GM19324 (cell line): ENCODE results near the gene GRIN3A.
A peak's percentile ranks its signal among the peaks of the same experiment; 100 is the strongest.
"Not testable (repeated sequence)": the region's sequence is repeated elsewhere in the genome, so short reads cannot be mapped to it uniquely, and the experiment has no call there.

Experiments
- ATAC-seq: cut with Tn5 transposase; IDR thresholded peaks from one replicate; pipeline ENCODE4 v1.9.1; 2021; ENCODE audit warnings: mild to moderate bottlenecking, moderate library complexity; ENCODE audit not compliant: unreplicated experiment, low FRiP score

Gene GRIN3A

DNA sequence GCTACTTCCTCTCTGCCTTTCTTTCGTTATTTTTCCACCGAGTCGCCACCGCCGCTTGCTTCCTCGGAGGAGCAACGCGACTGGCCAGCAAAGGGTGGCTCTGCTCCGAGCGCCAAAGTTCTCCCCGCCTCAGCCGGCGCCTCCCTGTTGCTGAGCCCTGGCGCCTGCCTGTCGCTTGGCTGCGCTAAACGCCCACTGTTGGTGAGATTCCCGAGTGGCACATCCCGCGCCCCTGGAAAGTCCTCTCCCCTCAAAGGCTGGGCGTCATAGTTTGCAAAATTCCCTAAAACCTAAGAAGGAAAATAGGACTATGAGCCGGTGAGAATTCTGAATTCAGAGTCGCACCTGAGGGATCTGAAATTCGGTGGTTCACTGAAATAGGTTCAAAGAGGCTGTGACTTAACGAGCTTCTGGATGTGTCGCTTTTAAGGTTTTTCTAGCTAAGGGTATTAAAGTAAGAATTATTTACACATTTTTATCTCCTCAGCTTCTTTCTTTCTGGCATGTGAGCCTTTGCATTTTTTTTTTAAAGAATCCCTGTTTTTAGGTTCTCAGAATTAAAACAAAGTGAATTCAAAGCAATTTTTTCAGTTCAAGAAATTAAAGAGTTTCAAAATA is at the start of gene GRIN3A:
TSS of gene GRIN3A (minus strand) at position 82 of the 618 bp plus-strand sequence. CDS start 668 bp downstream, outside the sequence.
- ATAC-seq, result no peak

DNA sequence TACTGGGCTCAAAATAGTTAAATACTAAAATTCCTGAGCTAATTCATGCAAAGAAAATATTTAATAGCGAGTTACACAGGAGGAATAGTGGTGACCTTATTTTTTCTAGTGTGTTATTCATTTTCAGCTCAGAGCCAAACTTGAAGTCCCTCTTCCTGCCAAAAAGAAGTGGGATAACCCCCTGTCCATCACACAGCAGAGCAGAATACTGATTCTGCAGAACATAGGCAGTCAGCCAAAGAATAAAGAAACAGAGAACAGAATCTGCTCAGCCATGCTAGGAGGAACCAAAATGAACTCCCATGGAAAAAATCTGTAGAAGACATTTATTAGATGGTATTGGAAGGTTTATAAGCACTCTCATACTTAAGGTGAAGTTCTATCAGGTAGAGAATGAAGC is 49.4 kb upstream of the GRIN3A start:
- ATAC-seq, result no peak

DNA sequence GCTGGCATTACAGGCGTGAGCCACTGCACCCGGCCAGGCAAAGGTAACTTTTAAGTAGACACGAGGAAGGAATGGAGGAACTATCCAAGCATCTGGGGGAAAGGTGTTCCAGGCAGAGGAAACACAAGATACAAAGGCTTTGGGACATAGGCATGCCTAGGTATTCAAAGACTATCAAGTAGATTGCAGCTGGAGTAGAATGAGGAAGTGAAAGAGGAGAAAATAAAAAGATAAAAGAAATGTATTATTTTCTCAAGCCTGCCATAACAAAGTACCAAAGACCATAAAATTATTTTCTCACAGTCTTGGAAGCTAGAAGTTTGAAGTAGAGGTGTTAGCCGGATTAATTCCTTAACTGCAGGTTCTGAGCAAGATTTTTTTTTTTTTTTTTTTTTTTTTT is 39.9 kb upstream of the GRIN3A start:
- no peak for ATAC-seq

DNA sequence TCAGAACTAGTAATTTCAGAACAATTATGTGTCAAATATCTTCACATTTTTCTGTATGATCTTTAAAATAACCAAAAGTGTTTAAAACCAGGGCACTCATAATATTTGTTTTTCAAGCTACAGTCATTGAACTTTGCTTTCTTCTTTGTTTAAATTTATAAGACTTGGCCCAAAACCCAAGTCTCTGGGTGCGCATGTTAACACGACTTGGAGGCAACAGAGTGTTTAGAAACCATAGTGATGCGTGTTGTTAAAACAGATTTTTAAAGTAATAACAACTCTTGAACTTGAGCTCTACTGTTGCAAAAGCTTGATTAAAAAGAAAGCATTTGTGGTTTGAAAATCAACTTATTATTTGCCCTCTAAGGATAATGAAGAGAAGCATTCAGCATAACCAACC is 26.0 kb upstream of the GRIN3A start:
- ATAC-seq, result no peak

DNA sequence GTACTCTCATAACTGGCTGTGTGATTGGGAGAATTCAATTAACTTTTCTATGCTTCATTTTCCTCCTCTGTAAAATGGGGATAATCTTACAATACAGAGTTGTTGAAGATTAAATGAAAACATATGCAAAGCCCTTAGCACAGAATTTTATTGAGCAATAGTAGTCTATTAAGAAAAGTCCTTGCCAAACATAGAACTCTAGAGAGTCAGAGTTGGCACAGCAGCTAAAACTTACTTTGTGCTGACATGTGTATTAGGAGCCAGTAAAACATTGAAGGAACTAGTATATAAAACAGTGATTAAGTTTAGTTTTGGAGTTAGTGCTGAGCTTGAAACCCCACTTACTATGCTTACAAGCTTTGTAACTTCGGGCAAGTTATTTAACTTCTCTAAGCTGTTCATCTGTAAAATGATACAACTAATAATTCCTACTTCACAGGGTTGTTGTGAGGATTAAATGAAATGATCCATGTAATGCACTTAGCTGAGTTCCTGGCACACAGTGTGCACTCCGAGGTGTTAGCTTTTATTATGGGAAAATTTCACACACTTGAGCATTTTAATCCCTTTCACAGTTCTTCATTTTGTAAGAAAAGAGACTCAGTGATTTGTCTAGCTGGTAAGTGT is 20.0 kb upstream of the GRIN3A start:
- no peak for ATAC-seq

DNA sequence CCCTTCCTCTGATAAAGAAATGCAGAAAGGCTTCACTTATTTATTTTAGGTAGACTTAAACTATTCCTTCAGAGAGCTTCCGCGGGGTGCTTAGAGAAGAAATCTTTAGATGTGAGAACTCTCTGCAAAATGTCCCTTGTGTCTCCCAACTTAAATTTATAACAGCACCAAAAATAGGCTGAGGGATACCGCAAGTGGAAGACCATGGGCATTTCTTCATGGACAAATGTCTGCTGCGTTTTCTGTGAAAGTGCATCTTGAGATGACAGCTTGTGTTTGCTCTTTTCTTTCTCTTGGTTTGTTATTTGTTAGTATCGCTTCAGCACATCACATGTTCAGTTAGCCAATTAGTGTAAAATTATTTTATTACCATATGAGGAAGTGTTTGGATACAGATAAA is 15.3 kb upstream of the GRIN3A start:
- ATAC-seq, result no peak

DNA sequence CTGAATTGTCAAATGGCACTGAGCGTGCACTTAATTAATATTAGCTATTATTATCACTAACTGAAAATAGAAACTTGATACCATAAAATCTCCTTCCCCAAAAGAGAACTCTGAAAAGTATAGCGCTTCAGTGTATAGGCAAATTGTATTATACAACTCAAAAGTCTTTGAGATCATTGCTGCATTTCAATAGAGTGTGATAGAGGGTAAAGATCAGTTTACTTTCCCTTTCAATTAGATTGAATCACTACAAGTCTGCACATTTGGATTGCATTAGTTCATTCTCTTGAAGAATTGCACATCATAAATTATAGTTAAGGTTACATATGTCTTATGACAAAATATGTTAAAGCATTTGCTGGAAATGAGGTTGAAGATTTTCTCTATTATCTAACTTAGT is 13.4 kb upstream of the GRIN3A start:
- no peak for ATAC-seq

DNA sequence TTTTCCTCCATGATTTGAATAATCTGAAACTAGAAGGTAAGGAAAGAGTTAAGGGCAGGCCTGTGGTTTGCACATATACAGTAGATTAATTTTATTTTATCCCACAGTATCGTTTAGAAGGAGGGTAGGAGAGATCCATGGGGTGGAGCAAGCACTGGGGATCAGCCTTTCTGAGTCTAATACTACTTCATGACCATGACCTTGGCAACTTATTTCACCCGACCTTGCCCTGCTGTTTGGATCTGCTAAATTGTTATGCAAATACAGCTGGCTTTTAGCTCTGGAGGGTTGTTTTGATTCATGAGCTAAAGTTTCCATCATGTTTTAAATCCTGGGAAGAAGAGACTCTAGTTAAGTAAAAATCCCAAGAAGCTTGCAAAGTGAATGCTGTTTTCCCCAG is 864 bp upstream of the GRIN3A start:
- ATAC-seq, result no peak

DNA sequence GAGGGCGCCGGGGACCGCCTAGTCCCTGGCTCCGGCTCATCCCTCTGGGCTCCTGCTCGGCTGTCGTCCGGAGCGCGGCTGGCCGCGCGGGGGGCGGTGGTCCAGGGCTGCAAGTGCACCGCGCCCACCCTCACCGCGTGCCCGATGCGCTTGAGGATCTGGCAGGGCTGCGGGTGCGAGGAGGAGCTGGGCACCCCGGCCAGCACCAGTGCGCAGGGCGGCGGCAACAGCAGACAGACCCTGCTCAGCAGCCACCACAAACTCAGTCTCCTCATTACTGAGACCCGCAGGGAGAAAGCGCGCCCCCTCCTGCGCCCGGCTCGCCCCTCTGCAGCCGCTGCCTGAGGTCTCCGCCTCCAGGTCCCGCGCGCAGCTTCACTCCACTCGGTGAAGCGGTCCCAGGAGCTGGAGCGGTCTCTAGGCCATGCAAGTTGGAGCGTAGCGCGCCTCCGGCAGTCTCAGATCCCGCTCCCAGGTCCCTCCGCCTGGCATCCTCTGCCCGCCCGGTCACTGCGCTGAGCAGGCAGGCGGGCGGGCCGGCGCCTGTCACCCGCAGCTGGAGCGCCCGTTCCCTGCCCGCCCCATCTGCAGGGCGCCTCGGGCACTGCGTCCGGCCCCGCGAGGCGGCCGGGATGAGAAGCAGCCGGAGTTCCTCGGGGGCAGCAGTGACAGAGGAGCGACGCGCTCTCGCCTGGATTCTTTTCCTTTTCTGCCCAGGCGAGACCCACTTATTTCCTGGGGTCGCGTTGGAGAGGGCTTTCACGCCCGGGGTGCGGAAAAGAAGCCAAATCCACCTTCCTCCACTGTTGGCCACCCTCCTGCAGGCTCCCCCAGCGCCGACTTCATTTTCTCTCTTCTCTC is 512 bp downstream of the GRIN3A start:
- no peak for ATAC-seq

DNA sequence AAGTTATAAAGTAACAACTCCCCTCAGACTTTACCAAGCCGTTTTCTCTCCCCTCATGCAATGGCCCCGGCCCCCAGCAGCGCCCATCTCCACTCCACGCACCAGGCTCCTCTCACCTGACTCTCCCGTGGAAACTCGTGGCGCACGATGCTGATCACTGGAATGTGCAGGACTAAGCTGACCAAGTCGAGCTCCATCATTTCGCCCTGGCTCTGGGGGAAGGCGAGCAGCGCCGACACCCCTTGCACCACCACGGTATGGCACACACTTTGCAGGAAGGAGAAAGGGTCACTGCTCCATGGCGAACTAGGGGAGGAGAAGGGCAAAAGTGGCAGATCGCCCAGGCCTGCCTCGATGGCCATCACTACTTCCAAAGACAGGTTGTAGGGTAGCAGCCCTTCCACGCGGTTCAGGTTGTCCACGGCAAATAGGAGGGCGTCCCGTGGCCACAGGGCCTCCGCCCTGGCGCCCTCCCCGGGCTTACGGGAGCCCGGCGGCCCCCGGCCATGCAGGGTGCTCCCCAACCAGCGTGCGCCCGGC is 1.2 kb downstream of the GRIN3A start:
- ATAC-seq, result no peak

DNA sequence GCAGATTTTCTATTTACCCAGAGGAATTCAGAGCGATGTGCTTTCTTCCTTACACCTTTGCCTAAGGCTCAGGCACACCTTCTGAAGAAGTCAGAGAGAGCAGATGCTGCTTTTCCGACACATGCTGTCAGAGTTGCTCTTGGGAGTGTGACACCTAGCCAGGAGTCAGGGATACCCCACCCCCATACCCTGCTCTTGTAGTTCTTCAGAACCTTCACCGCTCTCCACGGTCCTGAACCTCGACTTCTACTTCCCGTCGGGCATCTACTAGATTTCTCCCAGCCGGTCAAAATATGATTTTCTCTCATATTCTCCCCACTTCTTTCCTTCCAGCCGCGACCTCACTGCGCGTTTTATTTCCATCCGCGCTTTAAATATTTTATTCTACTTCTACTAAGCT is 1.7 kb downstream of the GRIN3A start:
- no peak for ATAC-seq

DNA sequence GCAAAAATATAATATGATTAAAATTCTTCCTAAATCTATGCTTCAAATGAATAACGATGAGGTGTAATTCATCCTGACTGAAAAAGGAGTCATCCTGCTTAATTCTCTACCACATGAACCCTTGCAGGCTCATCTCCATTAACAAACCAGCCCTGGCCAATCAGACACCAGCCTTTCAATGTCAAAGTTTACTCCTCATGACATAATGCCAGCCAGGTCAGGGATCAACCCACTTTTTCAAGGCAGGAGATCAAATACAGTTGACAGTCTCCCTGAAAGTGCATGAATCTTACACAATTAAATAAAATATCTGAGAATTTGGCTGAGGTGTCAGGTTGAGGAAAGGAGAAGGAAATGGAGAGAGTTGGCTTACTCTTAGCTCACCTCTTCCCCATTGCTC is 7.0 kb downstream of the GRIN3A start:
- no peak for ATAC-seq

DNA sequence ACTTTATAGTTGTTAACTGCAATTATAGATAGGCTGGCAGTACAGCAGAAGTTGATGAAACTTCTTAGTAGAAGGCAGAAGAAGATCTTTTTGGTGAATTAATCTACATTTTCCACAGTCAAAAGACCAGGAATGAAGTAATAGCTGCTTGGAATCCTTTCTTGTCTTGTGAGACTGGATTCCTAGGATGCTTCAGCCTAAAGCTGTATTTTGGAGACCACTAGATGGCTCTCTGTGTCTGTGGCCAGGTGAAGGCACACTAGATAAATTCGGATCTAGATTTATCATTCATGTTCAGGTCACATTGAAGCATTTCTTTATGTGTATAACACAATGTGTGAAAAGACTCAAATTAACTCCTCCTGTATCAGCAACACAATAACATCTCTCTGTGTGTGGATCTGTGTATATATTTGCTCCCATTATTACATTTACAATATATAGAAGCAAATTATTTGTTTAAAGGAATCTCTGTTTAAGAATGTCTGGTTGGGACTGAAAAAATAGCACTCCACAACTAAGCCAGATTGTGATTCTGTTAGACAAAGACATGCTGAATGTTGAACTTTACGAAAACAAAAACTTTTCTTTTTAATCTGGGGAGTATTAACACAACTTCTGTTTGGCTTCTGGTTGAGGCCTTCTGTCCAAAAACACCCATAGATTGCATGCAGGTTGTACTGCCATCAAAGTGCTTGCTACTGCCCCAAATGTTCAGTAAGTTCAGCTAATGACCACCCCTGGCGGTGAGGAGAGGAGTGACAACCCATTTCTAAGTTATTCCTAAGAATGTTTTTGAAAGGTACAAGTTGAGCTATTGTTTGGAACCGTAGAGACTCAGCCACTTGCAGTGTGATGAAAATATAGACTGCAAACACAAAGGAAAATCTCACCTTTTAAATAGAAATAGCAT is 10.6 kb downstream of the GRIN3A start:
- peak; percentile 87 for ATAC-seq

DNA sequence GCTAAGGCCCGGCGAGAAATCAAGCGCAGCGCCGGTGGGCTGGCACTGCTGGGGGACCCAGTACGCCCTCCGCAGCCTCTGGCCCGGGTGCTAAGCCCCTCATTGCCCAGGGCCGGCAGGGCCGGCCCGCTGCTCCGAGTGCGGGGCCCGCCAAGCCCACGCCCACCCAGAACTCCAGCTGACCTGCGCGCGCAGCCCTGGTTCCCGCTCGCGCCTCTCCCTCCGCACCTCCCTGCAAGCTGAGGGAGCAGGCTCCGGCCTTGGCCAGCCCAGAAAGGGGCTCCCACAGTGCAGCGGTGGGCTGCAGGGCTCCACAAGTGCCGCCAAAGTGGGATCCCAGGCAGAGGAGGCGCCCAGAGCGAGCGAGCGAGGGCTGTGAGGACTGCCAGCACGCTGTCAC is 14.2 kb downstream of the GRIN3A start:
- ATAC-seq, result not testable (repeated sequence)

DNA sequence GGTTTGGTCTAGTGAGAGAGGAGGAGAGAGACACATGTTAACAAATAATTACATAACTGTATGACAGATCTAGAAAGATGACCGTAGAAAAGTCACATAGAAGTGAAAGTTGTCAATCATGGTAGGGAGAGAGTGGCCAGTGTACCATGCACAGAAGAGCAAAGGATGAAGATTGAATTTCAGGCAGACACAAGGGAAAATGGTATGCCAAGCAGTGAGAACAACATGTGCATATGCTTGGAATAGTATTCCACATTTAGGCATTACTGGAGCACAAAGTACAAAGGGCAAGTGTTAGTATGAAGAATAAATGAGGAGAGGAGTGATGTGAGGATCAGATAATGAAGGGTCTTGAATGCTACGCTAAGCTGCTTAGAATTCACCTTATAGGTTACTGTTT is 20.3 kb downstream of the GRIN3A start:
- ATAC-seq, result no peak

DNA sequence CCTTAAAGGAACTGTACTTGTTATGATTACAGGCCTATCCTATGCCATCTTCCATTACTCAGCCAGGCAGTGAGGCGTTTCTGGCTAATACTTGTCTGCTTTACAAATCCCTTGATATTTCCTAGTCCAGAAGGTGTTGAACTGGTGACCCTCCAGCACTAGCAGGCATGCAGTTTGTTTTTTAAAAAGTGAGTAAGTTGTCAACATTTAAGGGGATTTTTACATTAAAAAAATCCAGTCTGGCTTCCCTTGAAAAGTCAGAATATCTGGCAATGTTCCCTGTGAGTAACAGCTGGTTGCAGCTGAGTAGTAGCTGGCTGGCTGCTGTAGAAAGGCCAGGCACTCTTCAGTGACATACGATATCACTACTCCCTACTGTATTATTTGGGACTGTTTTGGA is 21.8 kb downstream of the GRIN3A start:
- no peak for ATAC-seq

DNA sequence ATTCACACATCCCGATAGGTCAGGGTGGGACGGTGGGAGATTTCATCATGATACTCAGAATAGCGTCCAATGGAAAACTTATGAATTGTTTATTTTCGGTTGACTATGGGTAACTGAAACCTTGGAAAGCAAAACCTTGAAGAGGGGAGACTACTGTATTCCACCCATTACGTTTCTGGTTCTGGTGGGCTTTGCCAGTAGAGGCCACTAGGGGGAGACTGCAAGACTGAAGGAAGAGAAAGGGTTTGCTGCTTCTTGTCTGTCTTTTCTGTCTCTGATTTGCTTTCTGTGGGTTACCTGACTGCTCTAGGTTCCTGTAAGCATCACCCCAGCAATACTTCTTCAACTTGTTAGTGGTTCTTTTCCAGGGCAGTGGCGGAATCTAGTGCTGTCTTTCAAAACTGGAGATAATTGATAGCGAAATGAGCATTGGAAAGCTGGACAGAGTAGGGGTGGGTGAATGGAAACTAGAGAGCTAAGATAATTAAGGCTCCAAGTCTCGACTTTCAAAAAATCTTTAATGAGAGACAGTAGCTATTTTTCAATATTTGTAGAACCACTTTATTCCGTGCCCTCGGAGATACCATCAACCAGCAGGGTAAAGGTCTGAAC is 27.0 kb downstream of the GRIN3A start:
- ATAC-seq, result no peak

DNA sequence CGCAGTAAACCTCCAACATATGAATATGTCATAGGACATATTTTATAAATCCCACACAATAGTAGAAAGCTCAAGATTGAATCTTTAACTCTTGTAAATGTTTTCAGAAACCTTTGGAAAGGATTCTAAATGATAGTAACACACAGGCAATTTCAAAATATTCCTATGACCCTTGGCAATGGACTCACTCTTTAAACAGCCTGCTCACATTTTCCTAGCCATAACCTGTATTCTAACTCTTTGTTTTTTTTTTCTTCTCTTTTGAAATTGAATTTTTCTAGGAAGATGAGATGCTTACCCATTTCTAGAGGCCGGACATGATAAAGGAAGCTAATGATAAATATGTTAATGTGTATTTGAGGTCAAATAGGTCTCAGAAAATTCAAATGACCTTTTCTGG is 29.6 kb downstream of the GRIN3A start:
- ATAC-seq, result no peak

DNA sequence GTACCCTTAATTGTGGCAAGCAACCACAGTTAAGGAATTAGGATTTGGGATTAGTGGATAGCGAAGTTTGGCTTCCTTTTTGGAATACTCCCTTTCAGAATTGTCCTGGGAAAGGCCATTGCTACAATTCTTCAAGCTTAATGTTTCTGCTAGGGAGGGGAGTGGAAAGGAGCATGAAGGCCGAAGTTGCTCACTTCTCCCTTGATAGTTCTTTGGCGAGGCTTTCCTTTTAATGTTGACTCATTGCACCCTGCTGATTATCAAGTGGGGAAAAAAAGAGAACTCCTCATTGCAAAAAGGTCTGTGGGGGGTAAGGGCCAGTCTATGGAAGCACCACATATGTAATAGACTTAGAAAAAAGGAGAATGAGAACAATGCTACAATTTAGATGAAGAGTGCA is 30.7 kb downstream of the GRIN3A start:
- no peak for ATAC-seq

DNA sequence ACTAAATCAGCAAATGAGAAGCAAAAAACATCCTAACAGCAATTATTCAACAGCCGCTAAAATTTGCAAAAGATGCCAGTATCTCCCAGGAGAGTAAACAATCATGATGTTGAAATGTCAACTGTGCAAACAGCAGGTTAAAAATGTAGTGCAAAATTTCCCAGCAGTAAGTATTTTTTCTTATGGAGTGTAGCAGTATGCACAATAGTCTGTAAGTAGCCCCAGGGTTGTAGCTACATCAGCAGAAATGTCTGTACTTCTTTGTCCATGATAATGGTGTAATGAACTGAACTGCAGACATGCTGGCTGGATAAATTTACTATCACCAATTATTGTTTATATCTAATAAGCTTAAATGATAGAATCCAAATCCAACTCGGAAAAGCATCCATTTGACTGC is 31.4 kb downstream of the GRIN3A start:
- no peak for ATAC-seq
